Tibial nerve (tissue), 4 donors: ENCODE data around the gene LMBR1L. TPM values are rescaled to one million over a fixed set of nuclear protein-coding genes. Genes with fewer than 3 reads are reported as not detected.

Experiments used
- DNase-seq, 2 donors: peaks; one replicate each; pipeline ENCODE4 v3.0.0-alpha.2; 2019; ENCODE audit warnings: low spot score in 2 of 2
- H3K27ac ChIP-seq, 4 donors: fragments of 200-600 bp; sonication (generic) in 3 of 4; one replicate each; pipeline ENCODE4 v1.5.1; 2017 to 2019; ENCODE audit warnings: mild to moderate bottlenecking in 1 of 4
- H3K27me3 ChIP-seq, 2 donors: fragments of 200-600 bp; sonication (generic) in 1 of 2; one replicate each; pipeline versions ENCODE4 v1.5.1 to v1.6.0; 2017 to 2019
- H3K36me3 ChIP-seq, 3 donors: fragments of 200-600 bp; sonication (generic); one replicate each; pipeline ENCODE4 v1.5.1; 2018 to 2019
- H3K4me1 ChIP-seq, 4 donors: fragments of 200-600 bp; sonication (generic) in 3 of 4; one replicate each; pipeline ENCODE4 v1.5.1; 2017 to 2019
- H3K4me3 ChIP-seq, 4 donors: fragments of 200-600 bp; sonication (generic) in 3 of 4; one replicate each; pipeline ENCODE4 v1.5.1; 2017 to 2019; ENCODE audit warnings: mild to moderate bottlenecking in 1 of 4, moderate library complexity in 1 of 4
- H3K9me3 ChIP-seq, 4 donors: fragments of 200-600 bp; sonication (generic) in 3 of 4; one replicate each; pipeline ENCODE4 v1.5.1; 2017 to 2019
- CTCF ChIP-seq, 5 experiments: fragments of 200-600 bp in 3 of 5; fragments of 450-650 bp in 2 of 5; sonication (generic) in 3 of 5; IDR thresholded peaks; one replicate each; pipeline ENCODE4 v1.5.1; 2016 to 2019; ENCODE audit warnings: antibody characterized with exemption in 5 of 5, mild to moderate bottlenecking in 3 of 5, moderate library complexity in 2 of 5
- EP300 ChIP-seq, 2 donors: sonication (generic); formaldehyde crosslinking; IDR thresholded peaks; one replicate each; pipeline ENCODE4 v1.6.1; 2017; ENCODE audit warnings: antibody characterized with exemption in 2 of 2, mild to moderate bottlenecking in 1 of 2
- POLR2A ChIP-seq, 2 donors: fragments of 450-650 bp; IDR thresholded peaks; one replicate each; pipeline ENCODE4 v1.6.1; 2017; ENCODE audit warnings: antibody characterized with exemption in 2 of 2, mild to moderate bottlenecking in 2 of 2, moderate library complexity in 2 of 2
- WGBS, 2 donors: methylation state at CpG; one replicate each; pipeline ENCODE4 v1.1.5; 2018; 5-methylcytosine and 5-hydroxymethylcytosine counted together
- small RNA-seq: library from RNA; depleted of rRNA; stranded (forward); fragments of <200 nt; gene quantifications from one replicate; pipeline ENCODE3, GENCODE V24; 2016
- total RNA-seq, 4 donors: library from RNA; depleted of rRNA; stranded (reverse); fragments of >200 nt; gene quantifications; one replicate each; pipeline ENCODE4 v1.1.0, GENCODE V29; 2016

LMBR1L gene
- total RNA-seq, 4 donors from 2014 or later: 50.3 to 97.5 (median 73.0) TPM

- H3K4me3 ChIP-seq: no peak overlapping the region
- peaks cover 0 to 9% (median 7%) of the 10 kb centered on the region in 4 donors for H3K4me1 ChIP-seq
- no peaks in the 10 kb centered on the region for H3K9me3 ChIP-seq
- peaks cover 9 to 91% (median 74%) of the 10 kb centered on the region in 3 donors for H3K36me3 ChIP-seq
- no peaks in the 10 kb centered on the region for H3K27me3 ChIP-seq
- WGBS, 2 donors: 93 to 94% methylated on average over 13 of the region's 13 CpGs
- no peak for DNase-seq
- TF ChIP-seq EP300 (IDR thresholded peaks at IDR 0.05) (no peak), CTCF (IDR thresholded peaks at IDR 0.05) (no peak)
- H3K27ac ChIP-seq: no peak overlapping the region
Measured at GRCh38 chr12:49050507-49051372, 59.9 kb downstream of the LMBR1L start.

- H3K36me3 ChIP-seq: peaks cover 11 to 100% (median 84%) of the 10 kb centered on the region in 3 donors
- no peaks in the 10 kb centered on the region for H3K4me1 ChIP-seq
- TF ChIP-seq POLR2A (IDR thresholded peaks at IDR 0.05) (no peak), CTCF (IDR thresholded peaks at IDR 0.05) (no peak), EP300 (IDR thresholded peaks at IDR 0.05) (no peak)
Measured at GRCh38 chr12:49049566-49050224, 61.0 kb downstream of the LMBR1L start.

GRCh38 chr12:49048953-49049352 is 61.7 kb downstream of the LMBR1L start:
- no peak overlapping the region for H3K27ac ChIP-seq
- no peaks in the 10 kb centered on the region for H3K27me3 ChIP-seq
- H3K4me3 ChIP-seq: no peak overlapping the region
- H3K36me3 ChIP-seq: peaks cover 11 to 100% (median 85%) of the 10 kb centered on the region in 3 donors
- no peak for DNase-seq
- WGBS, 2 donors: 88 to 91% methylated on average over 10 of the region's 10 CpGs
- TF ChIP-seq EP300 (IDR thresholded peaks at IDR 0.05) (no peak), CTCF (IDR thresholded peaks at IDR 0.05) (no peak), POLR2A (IDR thresholded peaks at IDR 0.05) (no peak)
- H3K9me3 ChIP-seq: no peaks in the 10 kb centered on the region
- H3K4me1 ChIP-seq: no peaks in the 10 kb centered on the region

More at GRCh38 chr12:49049566-49050224, 61.0 kb downstream of the LMBR1L start:
- Histone ChIP-seq H3K4me3 (no peak overlapping the region), H3K27ac (no peak overlapping the region), H3K27me3 (no peaks in the 10 kb centered on the region), H3K9me3 (no peaks in the 10 kb centered on the region)
- DNase-seq: no peak
- 84 to 87% methylated on average over 20 of the region's 20 CpGs for WGBS, 2 donors

Small RNA genes within 50 kb of the gene (small RNA-seq; reads per million reads assigned to genes)
- not detected for gene RF00019

Other genes with a start within 250 kb of the LMBR1L start
- gene RND1, start 245.0 kb downstream of the LMBR1L start, total RNA-seq: 1 to 10 TPM in 1 of 4 donors, not detected in 3; 1.8 TPM
- gene FKBP11, start 185.4 kb downstream of the LMBR1L start, total RNA-seq: 10 to 100 TPM in 2 of 4 donors, 1 to 10 TPM in 2; 6.1 to 13.6 (median 10.7) TPM
- 10 to 100 TPM; 45.3 to 55.2 (median 49.3) TPM for gene ARF3, start 153.4 kb downstream of the LMBR1L start, total RNA-seq
- gene WNT10B, start 139.1 kb downstream of the LMBR1L start, total RNA-seq: 10 to 100 TPM in 1 of 4 donors, 1 to 10 TPM in 2, under 1 TPM in 1; 0.60 to 11.0 (median 3.6) TPM
- not detected for gene WNT1, start 132.5 kb downstream of the LMBR1L start, total RNA-seq
- gene DDN, start 111.5 kb downstream of the LMBR1L start, total RNA-seq: not detected
- gene PRKAG1, start 92.1 kb downstream of the LMBR1L start, total RNA-seq: 10 to 100 TPM; 40.6 to 60.7 (median 46.1) TPM
- gene KMT2D, start 50.1 kb downstream of the LMBR1L start, total RNA-seq: 100 to 1,000 TPM in 1 of 4 donors, 10 to 100 TPM in 3; 53.5 to 102 (median 76.9) TPM
- 1 to 10 TPM in 2 of 4 donors, not detected in 2; 1.1 to 4.3 TPM for gene RHEBL1, start 40.9 kb downstream of the LMBR1L start, total RNA-seq
- gene DHH, start 16.0 kb downstream of the LMBR1L start, total RNA-seq: 10 to 100 TPM; 55.5 to 94.7 (median 60.1) TPM
- gene TUBA1B, start 20.5 kb upstream of the LMBR1L start, total RNA-seq: 100 to 1,000 TPM; 516 to 967 (median 709) TPM
- gene TUBA1A, start 78.2 kb upstream of the LMBR1L start, total RNA-seq: 100 to 1,000 TPM; 264 to 402 (median 307) TPM
- 100 to 1,000 TPM in 1 of 4 donors, 10 to 100 TPM in 3; 45.5 to 142 (median 55.1) TPM for gene TUBA1C, start 154.2 kb upstream of the LMBR1L start, total RNA-seq
- gene PRPH, start 184.3 kb upstream of the LMBR1L start, total RNA-seq: under 1 TPM in 3 of 4 donors, not detected in 1; 0.20 to 0.84 (median 0.22) TPM
- gene TROAP, start 212.4 kb upstream of the LMBR1L start, total RNA-seq: 1 to 10 TPM in 2 of 4 donors, under 1 TPM in 1, not detected in 1; 0.30 to 6.5 (median 3.1) TPM
- not detected for gene C1QL4, start 226.3 kb upstream of the LMBR1L start, total RNA-seq
- gene DNAJC22, start 236.0 kb upstream of the LMBR1L start, total RNA-seq: not detected